Measurements from ENCODE around the gene ADCY3. TPM values are rescaled to one million over a fixed set of nuclear protein-coding genes. Genes with fewer than 3 reads are reported as not detected.

Gene ADCY3
- total RNA-seq, 4 donors from 2014 or later: 32.5 to 54.5 (median 39.9) TPM

GRCh38 chr2:24791452-24791851 is 128.6 kb downstream of the ADCY3 start:
- Histone ChIP-seq H3K27me3 (no peaks in the 10 kb centered on the region), H3K9me3 (no peaks in the 10 kb centered on the region), H3K4me3 (no peak overlapping the region), H3K4me1 (peaks cover 0 to 29% (median 4%) of the 10 kb centered on the region in 3 donors), H3K27ac (no peak overlapping the region), H3K36me3 (no peaks in the 10 kb centered on the region)
- 89 to 90% methylated on average over 3 to 5 of the region's 5 CpGs for WGBS, 2 donors (ENCODE audit: low coverage in 1 of 2)
- no peak for ATAC-seq
- TF ChIP-seq POLR2A (IDR thresholded peaks at IDR 0.05) (no peak), CTCF (IDR thresholded peaks at IDR 0.05) (no peak), POLR2AphosphoS5 (IDR thresholded peaks at IDR 0.05) (no peak), EP300 (IDR thresholded peaks at IDR 0.05) (no peak)

GRCh38 chr2:24788816-24789215 is 131.2 kb downstream of the ADCY3 start:
- TF ChIP-seq CTCF (IDR thresholded peaks at IDR 0.05) (no peak), POLR2A (IDR thresholded peaks at IDR 0.05) (no peak), EP300 (IDR thresholded peaks at IDR 0.05) (no peak), POLR2AphosphoS5 (IDR thresholded peaks at IDR 0.05) (no peak)
- Histone ChIP-seq H3K36me3 (no peaks in the 10 kb centered on the region), H3K27me3 (no peaks in the 10 kb centered on the region), H3K4me1 (peaks cover 0 to 25% (median 1%) of the 10 kb centered on the region in 3 donors), H3K9me3 (no peaks in the 10 kb centered on the region), H3K4me3 (no peak overlapping the region), H3K27ac (no peak overlapping the region)
- WGBS, 2 donors (ENCODE audit: low coverage in 1 of 2): 43 to 47% methylated on average over 3 of the region's 3 CpGs
- ATAC-seq: no peak

DNA sequence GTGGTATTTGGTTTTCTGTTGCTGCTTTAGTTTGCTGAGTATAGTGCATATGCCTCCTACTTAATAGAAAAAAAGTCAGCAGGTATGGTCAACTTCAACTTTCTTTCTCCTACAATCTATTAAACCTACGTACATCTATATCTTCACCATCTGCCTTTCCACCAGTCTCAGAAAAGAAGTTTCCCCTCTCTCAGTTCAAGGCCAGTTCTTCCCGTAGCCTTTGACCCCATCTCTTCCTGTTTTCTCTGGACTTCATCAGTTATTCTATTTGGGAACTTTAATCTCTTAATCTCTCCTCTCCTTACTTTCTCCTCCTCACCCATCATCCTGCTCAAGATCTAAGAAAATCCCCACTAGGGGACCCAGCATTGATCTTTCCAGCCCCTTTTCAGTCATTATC is 132.5 kb downstream of the ADCY3 start:
- TF ChIP-seq EP300 (IDR thresholded peaks at IDR 0.05): no peak
- Histone ChIP-seq H3K4me1 (peaks cover 0 to 17% (median 0%) of the 10 kb centered on the region in 3 donors), H3K27me3 (no peaks in the 10 kb centered on the region), H3K9me3 (no peaks in the 10 kb centered on the region), H3K36me3 (no peaks in the 10 kb centered on the region), H3K27ac (no peak overlapping the region), H3K4me3 (no peak overlapping the region)
- WGBS, 2 donors (ENCODE audit: low coverage in 1 of 2): 69 to 75% methylated on average over 2 of the region's 2 CpGs
- ATAC-seq: no peak

DNA sequence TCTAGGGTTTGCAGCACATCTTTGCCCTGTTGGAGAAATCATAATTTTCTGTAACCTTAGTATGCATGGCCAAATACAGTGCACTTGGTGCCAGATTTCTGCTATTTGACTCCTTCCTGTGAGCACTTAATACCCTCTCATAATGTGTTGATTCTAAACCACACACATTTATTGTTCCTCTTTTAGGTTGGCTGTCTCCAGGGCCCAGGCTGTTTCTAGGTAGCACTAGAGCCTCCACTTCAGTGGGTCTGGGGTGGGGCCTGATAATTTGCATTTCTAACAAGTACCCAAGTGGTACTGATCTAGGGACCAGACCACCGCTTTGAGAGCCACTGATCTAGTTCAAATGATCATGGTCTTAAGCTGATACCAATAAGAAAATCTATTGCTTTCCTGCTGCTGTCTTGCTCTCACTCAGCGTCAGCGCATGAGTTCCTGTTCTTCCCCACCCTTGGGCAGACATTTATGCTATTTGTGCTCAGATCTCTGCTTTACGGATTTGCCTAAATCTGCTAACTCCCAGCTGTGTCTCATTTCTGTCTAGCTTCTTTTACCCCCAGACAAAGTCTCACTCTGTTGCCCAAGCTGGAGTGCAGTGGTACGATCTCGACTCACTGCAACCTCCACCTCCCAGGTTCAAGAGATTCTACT is 134.2 kb downstream of the ADCY3 start:
- no peak overlapping the region for H3K27ac ChIP-seq
- WGBS, 2 donors (ENCODE audit: low coverage in 1 of 2): 76% methylated on average over 5 of the region's 6 CpGs; no CpG with 5 or more reads in 1 of the 2 donors
- H3K9me3 ChIP-seq: no peaks in the 10 kb centered on the region
- no peaks in the 10 kb centered on the region for H3K36me3 ChIP-seq
- no peak for TF ChIP-seq CTCF (IDR thresholded peaks at IDR 0.05)
- no peak for TF ChIP-seq POLR2AphosphoS5 (IDR thresholded peaks at IDR 0.05)
- no peak for TF ChIP-seq EP300 (IDR thresholded peaks at IDR 0.05)
- no peak for TF ChIP-seq POLR2A (IDR thresholded peaks at IDR 0.05)
- no peaks in the 10 kb centered on the region for H3K27me3 ChIP-seq
- no peak overlapping the region for H3K4me3 ChIP-seq
- ATAC-seq: no peak
- H3K4me1 ChIP-seq: peaks cover 0 to 9% (median 0%) of the 10 kb centered on the region in 3 donors

GRCh38 chr2:24783641-24784040 is 136.4 kb downstream of the ADCY3 start:
- Histone ChIP-seq H3K36me3 (no peaks in the 10 kb centered on the region), H3K4me1 (peaks cover 0 to under 1% (median 0%) of the 10 kb centered on the region in 3 donors), H3K4me3 (no peak overlapping the region), H3K9me3 (no peaks in the 10 kb centered on the region), H3K27me3 (no peaks in the 10 kb centered on the region), H3K27ac (no peak overlapping the region)
- no peak for TF ChIP-seq CTCF (IDR thresholded peaks at IDR 0.05)
- no peak for TF ChIP-seq POLR2A (IDR thresholded peaks at IDR 0.05)
- TF ChIP-seq POLR2AphosphoS5 (IDR thresholded peaks at IDR 0.05): no peak
- no peak for TF ChIP-seq EP300 (IDR thresholded peaks at IDR 0.05)
- WGBS, 2 donors (ENCODE audit: low coverage in 1 of 2): 85 to 100% methylated on average over 1 to 2 of the region's 3 CpGs
- ATAC-seq: no peak
